ENCODE measurements around the gene LURAP1L.

GRCh38 chr9:12753931-12754330, 20.9 kb upstream of the LURAP1L start:
- no peak for TF ChIP-seq CTCF (tag by site-specific recombination; IDR thresholded peaks at IDR 0.05)
- TF ChIP-seq YY1 (tag by site-specific recombination; IDR thresholded peaks at IDR 0.05), result no peak
- TF ChIP-seq ZBTB6 (tag by site-specific recombination; IDR thresholded peaks at IDR 0.05), result no peak
- TF ChIP-seq MZF1 (tag by site-specific recombination; IDR thresholded peaks at IDR 0.05; ENCODE audit: borderline replicate concordance), result no peak
- no peak for TF ChIP-seq OVOL3 (tag by site-specific recombination; IDR thresholded peaks at IDR 0.05)
- no peak for TF ChIP-seq PATZ1 (tag by site-specific recombination; IDR thresholded peaks at IDR 0.05)
- no peak for TF ChIP-seq ZNF670 (tag by site-specific recombination; IDR thresholded peaks at IDR 0.05; ENCODE audit: low read depth)
